K562 (cell line): ENCODE measurements around the gene SPI1. TPM values are rescaled to one million over a fixed set of nuclear protein-coding genes. Genes with fewer than 3 reads are reported as not detected.
"Not testable (repeated sequence)": the region's sequence is repeated elsewhere in the genome, so short reads cannot be mapped to it uniquely, and the experiment has no call there.

Experiments
- ATAC-seq: fragments of 200-7000 bp; cut with Tn5 transposase; 3 replicates; pipeline ENCODE4 v1.9.1; 2020; ENCODE audit warnings: moderate library complexity
- BruUV-seq: library from RNA; stranded (reverse); fragments of 400-500 nt; replicated peaks from 2 replicates; lab custom pipeline; 2021; lab: Mats Ljungman, UMichigan
- CTCF ChIA-PET: fragments of 300-600 bp; formaldehyde crosslinking; extraction: SDS; loops from one replicate; lab custom pipeline; 2021; ENCODE audit warnings: low intra/inter-chr PET ratio; lab: Yijun Ruan, JAX
- POLR2A ChIA-PET: fragments of 300-600, 350-650 bp; sonication (Branson Sonifier 250); formaldehyde crosslinking; extraction: SDS; loops from one replicate; lab custom pipeline; 2021; ENCODE audit warnings: antibody characterized with exemption, inconsistent platforms; lab: Yijun Ruan, JAX
- DNase-seq, 4 experiments: peaks; one replicate each; pipeline versions ENCODE4 v3.0.0 to v3.0.0-alpha.2; 2011 to 2018; ENCODE audit warnings: low spot score in 3 of 4, mixed read lengths in 3 of 4; ENCODE audit errors: extremely low read depth in 1 of 4
- FAIRE-seq: peaks from 2 replicates; lab custom pipeline; 2011; peaks lifted over from hg19 to GRCh38; lab: Jason Lieb, UNC
- H2AFZ ChIP-seq: 2 replicates; pipeline ENCODE4 v1.6.0; 2011; ENCODE audit warnings: low read depth, low read length, control low read depth, inconsistent platforms
- H3K27ac ChIP-seq: fragments of 200-600 bp; 3 replicates; pipeline ENCODE4 v1.8.0; 2011; ENCODE audit warnings: low read depth, mild to moderate bottlenecking, control low read depth, inconsistent platforms, low read length, moderate library complexity, mixed read lengths; ENCODE audit errors: extremely low read depth
- H3K27me3 ChIP-seq, 2 experiments: fragments of 300-600 bp in 1 of 2; 2 replicates in 1 of 2; 3 replicates in 1 of 2; pipeline versions ENCODE4 v1.6.0 to v1.8.0; 2011; ENCODE audit warnings: inconsistent platforms in 2 of 2, low read length in 2 of 2, mild to moderate bottlenecking in 1 of 2, mixed read lengths in 1 of 2, moderate library complexity in 1 of 2; ENCODE audit not compliant: control insufficient read depth in 2 of 2, insufficient read depth in 2 of 2
- H3K36me3 ChIP-seq: fragments of 300-600 bp; 3 replicates; pipeline ENCODE4 v1.8.0; 2011; ENCODE audit warnings: mild to moderate bottlenecking, low read length, inconsistent platforms; ENCODE audit not compliant: control insufficient read depth, insufficient read depth
- H3K4me1 ChIP-seq, 2 experiments: fragments of 200-600 bp in 1 of 2; replicated peaks in 1 of 2; 2 replicates in 1 of 2; 3 replicates in 1 of 2; pipeline versions ENCODE4 v1.5.1 to v1.8.0; 2011; ENCODE audit warnings: inconsistent platforms in 2 of 2, low read length in 2 of 2, mild to moderate bottlenecking in 1 of 2, mixed read lengths in 1 of 2, moderate library complexity in 1 of 2; ENCODE audit not compliant: control insufficient read depth in 2 of 2, insufficient read depth in 2 of 2
- H3K4me2 ChIP-seq: 2 replicates; pipeline ENCODE4 v1.6.1; 2011; ENCODE audit warnings: low read length, control low read depth, inconsistent platforms, mixed read lengths; ENCODE audit not compliant: insufficient read depth
- H3K4me3 ChIP-seq: fragments of 200-600 bp; sonication (generic), shearing (Covaris generic); 2 replicates; pipeline ENCODE4 v1.5.1; 2016; ENCODE audit warnings: control low read depth, inconsistent platforms
- H3K79me2 ChIP-seq: fragments of 200-600 bp; 3 replicates; pipeline ENCODE4 v1.8.0; 2011; ENCODE audit warnings: low read length, inconsistent platforms; ENCODE audit not compliant: control insufficient read depth, insufficient read depth
- H3K9ac ChIP-seq, 2 experiments: 2 replicates each; pipeline versions ENCODE4 v1.6.0 to v1.6.1; 2011; ENCODE audit warnings: low read depth in 2 of 2, low read length in 2 of 2, control low read depth in 1 of 2, inconsistent platforms in 1 of 2, mild to moderate bottlenecking in 1 of 2, mixed read lengths in 1 of 2; ENCODE audit not compliant: insufficient read depth in 1 of 2
- H3K9me1 ChIP-seq: one replicate; pipeline ENCODE4 v1.6.0; 2011; ENCODE audit warnings: inconsistent platforms, mild to moderate bottlenecking, low read length, moderate library complexity; ENCODE audit not compliant: control insufficient read depth, insufficient read depth
- H3K9me3 ChIP-seq: replicated peaks from 2 replicates; pipeline ENCODE4 v1.5.1; 2011; ENCODE audit warnings: low read depth, low read length, inconsistent platforms; ENCODE audit not compliant: control insufficient read depth, insufficient read depth
- H4K20me1 ChIP-seq: replicated peaks from 2 replicates; pipeline ENCODE4 v1.6.1; 2011; ENCODE audit warnings: low read length, inconsistent platforms, mixed read lengths; ENCODE audit not compliant: control insufficient read depth, insufficient read depth
- GMEB1 ChIP-seq: fragments of 250-450 bp; sonication (Bioruptor Pico); IDR thresholded peaks from 2 replicates; pipeline ENCODE4 v1.4.0; 2020; ENCODE audit warnings: mild to moderate bottlenecking
- KLF1 ChIP-seq: fragments of 450-650 bp; IDR thresholded peaks from 2 replicates; pipeline ENCODE4 v1.6.1; 2016; ENCODE audit warnings: missing genetic modification characterization, missing compliant biosample characterization
- NR3C1 ChIP-seq: sonication (generic); formaldehyde crosslinking; IDR thresholded peaks from 2 replicates; pipeline ENCODE4 v1.8.1; 2022; ENCODE audit warnings: missing genetic modification reagents
- POLR2B ChIP-seq: fragments of 450-650 bp; IDR thresholded peaks from 2 replicates; pipeline ENCODE4 v1.6.1; 2018; ENCODE audit warnings: low read depth; ENCODE audit not compliant: partially characterized antibody
- PRMT5 ChIP-seq: sonication (generic); formaldehyde crosslinking; IDR thresholded peaks from 2 replicates; pipeline ENCODE4 v1.5.0; 2020; ENCODE audit warnings: missing genetic modification reagents
- SNRNP70 ChIP-seq: fragments of 200-400 bp; formaldehyde crosslinking; optimal IDR thresholded peaks from 2 replicates; pipeline ENCODE3; 2017; ENCODE audit warnings: low read depth, low read length
- YY1 ChIP-seq, 3 experiments: IDR thresholded peaks; 2 replicates each; pipeline ENCODE4 v1.6.1; 2011; ENCODE audit warnings: low read length in 2 of 3, mild to moderate bottlenecking in 2 of 3, moderate library complexity in 2 of 3, borderline replicate concordance in 1 of 3, control low read depth in 1 of 3, low read depth in 1 of 3; ENCODE audit not compliant: insufficient read depth in 3 of 3, insufficient replicate concordance in 2 of 3, control insufficient read depth in 1 of 3, insufficient read length in 1 of 3; ENCODE audit errors: extremely low read depth in 1 of 3
- ZC3H11A ChIP-seq: IDR thresholded peaks from 2 replicates; pipeline ENCODE4 v1.6.1; 2012; ENCODE audit warnings: low read depth, low read length, improper control_type of control experiment
- ZNF655 ChIP-seq: fragments of 250-450 bp; sonication (Bioruptor Pico); IDR thresholded peaks from 2 replicates; pipeline ENCODE4 v1.5.0; 2021
- WGBS: fragments of 100-300 bp; shearing (Covaris generic); methylation state at CpG from one replicate; pipeline ENCODE4 v1.1.6; 2016; ENCODE audit warnings: low coverage, mixed read lengths; ENCODE audit not compliant: insufficient coverage; ENCODE audit errors: missing lambda C conversion rate; 5-methylcytosine and 5-hydroxymethylcytosine counted together
- in situ Hi-C: fragments of 300-500 bp; cut with MboI; formaldehyde crosslinking; loops from 4 replicates; pipeline ENCODE4 v1.15.0; 2018; ENCODE audit warnings: inconsistent platforms, mixed read lengths
- intact Hi-C: fragments of 100-400 bp; cut with micrococcal nuclease; formaldehyde crosslinking; loops from 2 replicates; pipeline ENCODE4 v1.14.2; 2022
- polyA plus RNA-seq, 8 experiments: library from polyadenylated mRNA; depleted of rRNA in 4 of 8; stranded (reverse) in 5 of 8; unstranded in 3 of 8; fragments of >200 nt; fragmentation: Nextera tagmentation in 2 of 8; fragmentation: Illumina TruSeq in 1 of 8; extraction: Ambion mirVana in 2 of 8; extraction: Trizol in 1 of 8; gene quantifications; 2 replicates each; pipeline versions ENCODE4 v1.2.1 to v1.2.3, GENCODE V29; 2011 to 2014; ENCODE audit warnings: inconsistent platforms in 1 of 8, missing spikeins in 1 of 8
- total RNA-seq, 7 experiments: library from RNA; depleted of rRNA in 6 of 7; stranded (reverse); fragments of >200 nt in 6 of 7; fragmentation: Illumina TruSeq in 2 of 7; extraction: Trizol in 2 of 7; gene quantifications; 2 replicates each; pipeline versions ENCODE4 v1.2.1 to v1.2.3, GENCODE V29; 2011 to 2021; ENCODE audit warnings: low replicate concordance in 1 of 7

The SPI1 gene
- total and polyA plus RNA-seq, 9 of the 15 experiments (the other 6 are each of a cell fraction or from before 2014, with no cell fraction given) = 0.10 to 33.7 (median 10.3) TPM

- no peak for FAIRE-seq
- Histone ChIP-seq H3K36me3 (peaks cover 67% of the 10 kb centered on the region; the same call in 2 of the 3 replicates), H3K4me3 (no peak overlapping the region), H3K9ac (no peak overlapping the region), H2AFZ (no peak overlapping the region), H3K4me1 (no peaks in the 10 kb centered on the region), H3K9me3 (no peaks in the 10 kb centered on the region), H3K27ac (no peak overlapping the region), H3K27me3 (no peaks in the 10 kb centered on the region), H3K9me1 (no peaks in the 10 kb centered on the region), H3K4me2 (no peak overlapping the region), H4K20me1 (no peaks in the 10 kb centered on the region), H3K79me2 (no peaks in the 10 kb centered on the region)
- no peak for ATAC-seq
- in situ Hi-C loops = no loop called here
- no peak for DNase-seq
- CTCF ChIA-PET = no interaction called here
- 89% methylated on average over 5 of the region's 5 CpGs for WGBS
- no peak for TF ChIP-seq ZNF655 (CRISPR knock-in tag)
- TF ChIP-seq KLF1 = no peak
- TF ChIP-seq PRMT5 = no peak
- TF ChIP-seq SNRNP70 = no peak
- TF ChIP-seq YY1 (IDR thresholded peaks at IDR 0.05; ENCODE audit: borderline replicate concordance in 1 of 3, control insufficient read depth in 1 of 3, extremely low read depth in 1 of 3, insufficient read depth in 3 of 3, insufficient read length in 1 of 3, insufficient replicate concordance in 2 of 3, low read depth in 1 of 3, low read length in 2 of 3) = no peak
- TF ChIP-seq POLR2B = no peak
- TF ChIP-seq NR3C1 = no peak
- no peak for TF ChIP-seq GMEB1
- no peak for TF ChIP-seq ZC3H11A
- POLR2A ChIA-PET = no interaction called here
- BruUV-seq = no TSS peak
- intact Hi-C loops = no loop called here
Measured at GRCh38 chr11:47317064-47317828, 61.1 kb downstream of the SPI1 start.

GRCh38 chr11:47316501-47316900, 61.8 kb downstream of the SPI1 start:
- H3K36me3 ChIP-seq = peaks cover 66% of the 10 kb centered on the region
- H3K27ac ChIP-seq, H3K27me3 ChIP-seq, H3K9ac ChIP-seq, H3K9me3 ChIP-seq, CTCF ChIA-PET, H3K4me2 ChIP-seq, H2AFZ ChIP-seq, BruUV-seq, H4K20me1 ChIP-seq, in situ Hi-C loops, ATAC-seq, H3K4me3 ChIP-seq, FAIRE-seq, H3K4me1 ChIP-seq, H3K9me1 ChIP-seq, H3K79me2 ChIP-seq, intact Hi-C loops, DNase-seq: not testable (repeated sequence)
- POLR2A ChIA-PET = interaction anchor here (0.6 kb wide), 1 partner anchor 100 kb away, joined by 3 read pairs; no protein-coding TSS in a partner anchor
- 90% methylated on average over 6 of the region's 8 CpGs for WGBS
